ENCODE data around the gene SH2D3C. TPM values are rescaled to one million over a fixed set of nuclear protein-coding genes. Genes with fewer than 3 reads are reported as not detected.
A peak's percentile ranks its signal among the peaks of the same experiment; 100 is the strongest.

Gene SH2D3C
- total RNA-seq, 1 experiment from 2014 or later: not detected

- H3K4me2 ChIP-seq (ENCODE audit: low read depth, low read length, poor library complexity, severe bottlenecking): no peak within 1 kb of the TSS
- H3K9me2 ChIP-seq (replicated peaks; ENCODE audit: insufficient read depth, low read length): no peaks in the 10 kb centered on the region
- no peak for DNase-seq
- H3K4me1 ChIP-seq (ENCODE audit: low read length): no peaks in the 10 kb centered on the region
- H3K36me3 ChIP-seq (ENCODE audit: insufficient read depth, low read length): no peaks in the 10 kb centered on the region
- no peak within 1 kb of the TSS for H3K9ac ChIP-seq (ENCODE audit: low read length)
- H4K20me1 ChIP-seq (ENCODE audit: insufficient read depth, low read depth, low read length): 0 out of 2 replicates have a peak, but pooled peaks cover 6% of the 10 kb centered on the region
- no peak within 1 kb of the TSS for H2AFZ ChIP-seq (ENCODE audit: low read length)
- H3K9me3 ChIP-seq (ENCODE audit: low read length): 0 out of 2 replicates have a peak, but pooled peaks cover 4% of the 10 kb centered on the region
- no peak within 1 kb of the TSS for H3K27ac ChIP-seq (ENCODE audit: low read length)
- H3K4me3 ChIP-seq (ENCODE audit: low read length): no peak within 1 kb of the TSS
- no peaks in the 10 kb centered on the region for H3K27me3 ChIP-seq (ENCODE audit: low read length)
- H3K79me2 ChIP-seq (ENCODE audit: low read length): no peaks in the 10 kb centered on the region
These were observed 71.6 kb downstream of the SH2D3C start, which contains the start of gene CFAP157 for GRCh38 chr9:127706836-127707241. TSS of gene CFAP157 (plus strand) at chr9:127706988. CDS start at chr9:127707032, 44 bp downstream.

GRCh38 chr9:127705577-127706379 lies 72.7 kb downstream of the SH2D3C start:
- Histone ChIP-seq H4K20me1 (ENCODE audit: insufficient read depth, low read depth, low read length) (0 out of 2 replicates have a peak, but pooled peaks cover 6% of the 10 kb centered on the region), H3K27me3 (ENCODE audit: low read length) (no peaks in the 10 kb centered on the region), H3K4me2 (ENCODE audit: low read depth, low read length, poor library complexity, severe bottlenecking) (no peak overlapping the region), H3K9me2 (replicated peaks; ENCODE audit: insufficient read depth, low read length) (no peaks in the 10 kb centered on the region), H3K4me1 (ENCODE audit: low read length) (no peaks in the 10 kb centered on the region), H2AFZ (ENCODE audit: low read length) (no peak overlapping the region), H3K9ac (ENCODE audit: low read length) (no peak overlapping the region), H3K79me2 (ENCODE audit: low read length) (no peaks in the 10 kb centered on the region), H3K9me3 (ENCODE audit: low read length) (0 out of 2 replicates have a peak, but pooled peaks cover 4% of the 10 kb centered on the region), H3K4me3 (ENCODE audit: low read length) (no peak overlapping the region), H3K27ac (ENCODE audit: low read length) (no peak overlapping the region), H3K36me3 (ENCODE audit: insufficient read depth, low read length) (no peaks in the 10 kb centered on the region)
- no peak for DNase-seq

- H3K4me3 ChIP-seq (ENCODE audit: low read length): no peak overlapping the region
- no peak overlapping the region for H2AFZ ChIP-seq (ENCODE audit: low read length)
- 0 out of 2 replicates have a peak, but pooled peaks cover 6% of the 10 kb centered on the region for H4K20me1 ChIP-seq (ENCODE audit: insufficient read depth, low read depth, low read length)
- peaks cover 7% of the 10 kb centered on the region for H3K4me1 ChIP-seq (ENCODE audit: low read length)
- no peaks in the 10 kb centered on the region for H3K9me2 ChIP-seq (replicated peaks; ENCODE audit: insufficient read depth, low read length)
- H3K27ac ChIP-seq (ENCODE audit: low read length): no peak overlapping the region
- H3K79me2 ChIP-seq (ENCODE audit: low read length): no peaks in the 10 kb centered on the region
- H3K36me3 ChIP-seq (ENCODE audit: insufficient read depth, low read length): no peaks in the 10 kb centered on the region
- DNase-seq: no peak
- no peaks in the 10 kb centered on the region for H3K27me3 ChIP-seq (ENCODE audit: low read length)
- H3K9ac ChIP-seq (ENCODE audit: low read length): no peak overlapping the region
- H3K9me3 ChIP-seq (ENCODE audit: low read length): no peaks in the 10 kb centered on the region
- H3K4me2 ChIP-seq (ENCODE audit: low read depth, low read length, poor library complexity, severe bottlenecking): no peak overlapping the region
These were observed 75.0 kb downstream of the SH2D3C start for GRCh38 chr9:127703289-127703946.

- DNase-seq: no peak
These were observed 77.7 kb downstream of the SH2D3C start for GRCh38 chr9:127700594-127701255.

GRCh38 chr9:127700140-127700539 lies 78.3 kb downstream of the SH2D3C start:
- no peaks in the 10 kb centered on the region for H3K36me3 ChIP-seq (ENCODE audit: insufficient read depth, low read length)
- no peak overlapping the region for H2AFZ ChIP-seq (ENCODE audit: low read length)
- H3K4me3 ChIP-seq (ENCODE audit: low read length): no peak overlapping the region
- no peaks in the 10 kb centered on the region for H3K9me2 ChIP-seq (replicated peaks; ENCODE audit: insufficient read depth, low read length)
- no peak overlapping the region for H3K27ac ChIP-seq (ENCODE audit: low read length)
- H3K79me2 ChIP-seq (ENCODE audit: low read length): no peaks in the 10 kb centered on the region
- no peaks in the 10 kb centered on the region for H3K27me3 ChIP-seq (ENCODE audit: low read length)
- peaks cover 7% of the 10 kb centered on the region for H3K4me1 ChIP-seq (ENCODE audit: low read length)
- H3K9me3 ChIP-seq (ENCODE audit: low read length): no peaks in the 10 kb centered on the region
- no peak for DNase-seq
- no peak overlapping the region for H3K9ac ChIP-seq (ENCODE audit: low read length)
- H4K20me1 ChIP-seq (ENCODE audit: insufficient read depth, low read depth, low read length): no peaks in the 10 kb centered on the region
- H3K4me2 ChIP-seq (ENCODE audit: low read depth, low read length, poor library complexity, severe bottlenecking): no peak overlapping the region

More at GRCh38 chr9:127700594-127701255, 77.7 kb downstream of the SH2D3C start:
- no peaks in the 10 kb centered on the region for H3K36me3 ChIP-seq (ENCODE audit: insufficient read depth, low read length)
- H2AFZ ChIP-seq (ENCODE audit: low read length): no peak overlapping the region
- H3K4me1 ChIP-seq (ENCODE audit: low read length): peaks cover 7% of the 10 kb centered on the region
- no peak overlapping the region for H3K4me2 ChIP-seq (ENCODE audit: low read depth, low read length, poor library complexity, severe bottlenecking)
- H3K27me3 ChIP-seq (ENCODE audit: low read length): no peaks in the 10 kb centered on the region
- no peaks in the 10 kb centered on the region for H4K20me1 ChIP-seq (ENCODE audit: insufficient read depth, low read depth, low read length)
- H3K9ac ChIP-seq (ENCODE audit: low read length): no peak overlapping the region
- H3K27ac ChIP-seq (ENCODE audit: low read length): no peak overlapping the region
- H3K79me2 ChIP-seq (ENCODE audit: low read length): no peaks in the 10 kb centered on the region
- no peaks in the 10 kb centered on the region for H3K9me3 ChIP-seq (ENCODE audit: low read length)
- no peaks in the 10 kb centered on the region for H3K9me2 ChIP-seq (replicated peaks; ENCODE audit: insufficient read depth, low read length)
- H3K4me3 ChIP-seq (ENCODE audit: low read length): no peak overlapping the region

- Histone ChIP-seq H3K4me2 (ENCODE audit: low read depth, low read length, poor library complexity, severe bottlenecking) (peak overlapping the region; percentile 52), H2AFZ (ENCODE audit: low read length) (peak overlapping the region; percentile 67; the same call in 1 of the 2 replicates), H3K4me1 (ENCODE audit: low read length) (peaks cover 7% of the 10 kb centered on the region), H3K79me2 (ENCODE audit: low read length) (no peaks in the 10 kb centered on the region), H4K20me1 (ENCODE audit: insufficient read depth, low read depth, low read length) (no peaks in the 10 kb centered on the region), H3K9ac (ENCODE audit: low read length) (peak overlapping the region; percentile 47), H3K27ac (ENCODE audit: low read length) (no peak overlapping the region), H3K36me3 (ENCODE audit: insufficient read depth, low read length) (no peaks in the 10 kb centered on the region), H3K4me3 (ENCODE audit: low read length) (peak overlapping the region; percentile 42; the same call in 1 of the 2 replicates), H3K9me3 (ENCODE audit: low read length) (no peaks in the 10 kb centered on the region), H3K9me2 (replicated peaks; ENCODE audit: insufficient read depth, low read length) (no peaks in the 10 kb centered on the region), H3K27me3 (ENCODE audit: low read length) (no peaks in the 10 kb centered on the region)
- DNase-seq: peak; percentile 92
These were observed 79.3 kb downstream of the SH2D3C start for GRCh38 chr9:127698985-127699670.

- Histone ChIP-seq H3K4me2 (ENCODE audit: low read depth, low read length, poor library complexity, severe bottlenecking) (no peak overlapping the region), H3K9me2 (replicated peaks; ENCODE audit: insufficient read depth, low read length) (no peaks in the 10 kb centered on the region), H3K27me3 (ENCODE audit: low read length) (no peaks in the 10 kb centered on the region), H3K36me3 (ENCODE audit: insufficient read depth, low read length) (no peaks in the 10 kb centered on the region), H3K79me2 (ENCODE audit: low read length) (no peaks in the 10 kb centered on the region), H3K4me1 (ENCODE audit: low read length) (peaks cover 7% of the 10 kb centered on the region), H3K9ac (ENCODE audit: low read length) (no peak overlapping the region), H2AFZ (ENCODE audit: low read length) (no peak overlapping the region), H3K4me3 (ENCODE audit: low read length) (no peak overlapping the region), H3K9me3 (ENCODE audit: low read length) (no peaks in the 10 kb centered on the region), H3K27ac (ENCODE audit: low read length) (no peak overlapping the region), H4K20me1 (ENCODE audit: insufficient read depth, low read depth, low read length) (no peaks in the 10 kb centered on the region)
- DNase-seq: no peak
These were observed 80.1 kb downstream of the SH2D3C start for GRCh38 chr9:127698386-127698785.
